ENCODE results near the gene BCAS1.

The BCAS1 gene

GRCh38 chr20:53904261-53904660 lies 166.1 kb downstream of the BCAS1 start:
- Histone ChIP-seq H2AFZ (ENCODE audit: low read length) (no peak overlapping the region), H3K27ac (ENCODE audit: low read length) (no peak overlapping the region), H3K4me2 (ENCODE audit: low read depth, low read length) (no peak overlapping the region), H4K20me1 (ENCODE audit: insufficient read depth, low read length) (no peaks in the 10 kb centered on the region), H3K9ac (ENCODE audit: low read length) (no peak overlapping the region), H3K4me3 (ENCODE audit: low read length) (no peak overlapping the region), H3K9me3 (replicated peaks; ENCODE audit: insufficient read depth, low read length) (no peaks in the 10 kb centered on the region), H3K36me3 (replicated peaks; ENCODE audit: insufficient read depth, low read length) (no peaks in the 10 kb centered on the region), H3K9me2 (replicated peaks; ENCODE audit: insufficient read depth, low read length) (no peaks in the 10 kb centered on the region), H3K4me1 (ENCODE audit: low read length) (peaks cover 19% of the 10 kb centered on the region), H3F3A (ENCODE audit: insufficient read depth, low read length) (peaks cover 9% of the 10 kb centered on the region; the same call in 1 of the 2 replicates), H3K27me3 (replicated peaks; ENCODE audit: insufficient read depth, low read length) (no peaks in the 10 kb centered on the region), H3K79me2 (ENCODE audit: low read length) (no peaks in the 10 kb centered on the region)
- no peak for DNase-seq
- TF ChIP-seq EZH2 (optimal IDR thresholded peaks at IDR 0.05; ENCODE audit: low read depth, low read length), result no peak
- TF ChIP-seq CTCF (IDR thresholded peaks at IDR 0.05; ENCODE audit: low read length), result no peak
- TF ChIP-seq EZH2phosphoT487 (IDR thresholded peaks at IDR 0.05; ENCODE audit: low read length), result no peak

- Histone ChIP-seq H3K9me3 (replicated peaks; ENCODE audit: insufficient read depth, low read length) (no peaks in the 10 kb centered on the region), H3K36me3 (replicated peaks; ENCODE audit: insufficient read depth, low read length) (no peaks in the 10 kb centered on the region), H3K9me2 (replicated peaks; ENCODE audit: insufficient read depth, low read length) (no peaks in the 10 kb centered on the region), H3K4me1 (ENCODE audit: low read length) (peaks cover 25% of the 10 kb centered on the region), H2AFZ (ENCODE audit: low read length) (no peak overlapping the region), H3F3A (ENCODE audit: insufficient read depth, low read length) (peaks cover 16% of the 10 kb centered on the region), H3K4me3 (ENCODE audit: low read length) (no peak overlapping the region), H3K27ac (ENCODE audit: low read length) (no peak overlapping the region), H3K79me2 (ENCODE audit: low read length) (no peaks in the 10 kb centered on the region), H3K4me2 (ENCODE audit: low read depth, low read length) (no peak overlapping the region), H4K20me1 (ENCODE audit: insufficient read depth, low read length) (no peaks in the 10 kb centered on the region), H3K9ac (ENCODE audit: low read length) (no peak overlapping the region), H3K27me3 (replicated peaks; ENCODE audit: insufficient read depth, low read length) (no peaks in the 10 kb centered on the region)
- TF ChIP-seq EZH2 (optimal IDR thresholded peaks at IDR 0.05; ENCODE audit: low read depth, low read length) (no peak), CTCF (IDR thresholded peaks at IDR 0.05; ENCODE audit: low read length) (no peak), EZH2phosphoT487 (IDR thresholded peaks at IDR 0.05; ENCODE audit: low read length) (no peak)
- no peak for DNase-seq
Measured at GRCh38 chr20:53903652-53903987, 166.8 kb downstream of the BCAS1 start.

DNA sequence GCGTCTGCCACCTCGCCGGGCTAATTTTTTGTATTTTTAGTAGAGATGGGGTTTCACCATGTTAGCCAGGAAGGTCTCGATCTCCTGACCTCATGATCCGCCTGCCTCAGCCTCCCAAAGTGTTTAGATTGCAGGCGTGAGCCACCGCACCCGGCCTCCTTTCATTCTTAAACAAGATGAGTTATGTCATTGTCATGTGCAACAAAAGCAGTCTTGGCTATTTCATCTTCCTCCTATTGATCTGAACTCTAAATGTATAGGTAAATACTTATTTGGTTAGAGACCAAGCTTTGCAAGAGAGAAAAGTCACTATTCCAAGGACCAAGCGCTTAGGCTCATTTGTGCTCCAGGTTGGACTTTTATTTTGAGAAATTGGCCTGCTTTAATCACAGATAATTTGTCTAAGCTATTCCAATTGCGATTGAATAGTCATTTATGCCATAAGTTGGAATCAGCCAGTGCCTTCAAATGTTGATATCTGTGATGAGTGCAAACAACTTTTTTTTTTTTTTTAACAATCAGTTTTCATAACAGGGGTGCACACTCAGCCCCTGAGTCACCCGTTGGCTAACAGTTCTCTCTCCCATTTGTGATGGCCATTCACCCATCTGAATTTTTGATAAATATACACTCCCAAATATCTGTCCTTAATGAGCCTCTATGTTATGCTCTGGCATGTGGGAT lies 167.3 kb downstream of the BCAS1 start:
- H3K9me2 ChIP-seq (replicated peaks; ENCODE audit: insufficient read depth, low read length), result no peaks in the 10 kb centered on the region
- H3K79me2 ChIP-seq (ENCODE audit: low read length), result no peaks in the 10 kb centered on the region
- H4K20me1 ChIP-seq (ENCODE audit: insufficient read depth, low read length), result no peaks in the 10 kb centered on the region
- peaks cover 27% of the 10 kb centered on the region for H3K4me1 ChIP-seq (ENCODE audit: low read length)
- peaks cover 18% of the 10 kb centered on the region for H3F3A ChIP-seq (ENCODE audit: insufficient read depth, low read length)
- no peaks in the 10 kb centered on the region for H3K36me3 ChIP-seq (replicated peaks; ENCODE audit: insufficient read depth, low read length)
- no peaks in the 10 kb centered on the region for H3K9me3 ChIP-seq (replicated peaks; ENCODE audit: insufficient read depth, low read length)
- no peak overlapping the region for H3K4me2 ChIP-seq (ENCODE audit: low read depth, low read length)
- DNase-seq, result no peak
- no peak for TF ChIP-seq CTCF (IDR thresholded peaks at IDR 0.05; ENCODE audit: low read length)
- no peak for TF ChIP-seq EZH2phosphoT487 (IDR thresholded peaks at IDR 0.05; ENCODE audit: low read length)
- TF ChIP-seq EZH2 (optimal IDR thresholded peaks at IDR 0.05; ENCODE audit: low read depth, low read length), result no peak
- H2AFZ ChIP-seq (ENCODE audit: low read length), result no peak overlapping the region
- no peak overlapping the region for H3K9ac ChIP-seq (ENCODE audit: low read length)
- H3K27ac ChIP-seq (ENCODE audit: low read length), result no peak overlapping the region
- no peaks in the 10 kb centered on the region for H3K27me3 ChIP-seq (replicated peaks; ENCODE audit: insufficient read depth, low read length)
- H3K4me3 ChIP-seq (ENCODE audit: low read length), result no peak overlapping the region
